Left ventricle myocardium inferior (tissue), 1 donor: ENCODE measurements around the gene ZNF423. TPM values are rescaled to one million over a fixed set of nuclear protein-coding genes. Genes with fewer than 3 reads are reported as not detected.

ENCODE experiments used
- DNase-seq: peaks from one replicate; pipeline ENCODE4 v3.0.0-alpha.2; 2020
- H3K27ac ChIP-seq: fragments of 200-600 bp; replicated peaks from 2 replicates; pipeline ENCODE4 v1.8.0; 2021
- H3K27me3 ChIP-seq: fragments of 200-600 bp; 2 replicates; pipeline ENCODE4 v1.8.0; 2021; ENCODE audit warnings: low read depth
- H3K36me3 ChIP-seq: fragments of 200-600 bp; 2 replicates; pipeline ENCODE4 v1.8.0; 2021
- H3K4me1 ChIP-seq: fragments of 200-600 bp; 2 replicates; pipeline ENCODE4 v1.8.0; 2021
- H3K4me3 ChIP-seq: fragments of 200-600 bp; 2 replicates; pipeline ENCODE4 v1.8.0; 2021; ENCODE audit warnings: mild to moderate bottlenecking, moderate library complexity
- H3K9me3 ChIP-seq: fragments of 200-600 bp; replicated peaks from 2 replicates; pipeline ENCODE4 v1.8.0; 2021
- intact Hi-C: fragments of 100-400 bp; cut with micrococcal nuclease; formaldehyde crosslinking; loops from one replicate; pipeline ENCODE4 v1.11.0; 2022
- total RNA-seq: library from RNA; stranded (reverse); fragmentation: NEBNext Ultra II Directional; extraction: Animal tissue kit (Norgen Biotek cat#: 25700); gene quantifications from one replicate; pipeline ENCODE4 v1.2.1, GENCODE V29; 2021
- TF ChIP-seq, protein P1 (sequence below): fragments of 200-600 bp; IDR thresholded peaks from 2 replicates; pipeline ENCODE4 v1.8.0; 2021; ENCODE audit warnings: antibody characterized with exemption, mild to moderate bottlenecking, borderline replicate concordance
- donor health status: DM: no; HTN: yes; CAD: no; lungs with severe emphysema.

ZNF423 gene
- total RNA-seq, 1 donor from 2014 or later = 8.6 TPM

DNA sequence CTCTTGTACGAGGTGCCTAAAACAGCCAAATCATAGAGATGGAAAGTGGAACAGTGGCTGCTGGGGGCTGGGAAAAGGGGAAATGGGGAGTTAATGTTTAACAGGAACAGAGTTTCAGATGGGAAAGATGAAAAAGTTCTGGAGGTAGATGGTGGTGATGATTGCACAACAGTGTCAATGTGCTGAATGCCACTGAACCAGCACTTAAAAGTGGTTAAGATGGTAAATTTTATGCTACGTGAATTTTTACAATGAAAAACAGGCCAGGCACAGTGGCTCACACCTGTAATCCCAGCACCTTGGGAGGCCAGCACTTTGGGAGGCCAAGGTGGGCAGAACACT, 351.9 kb downstream of the ZNF423 start:
- TF ChIP-seq, protein P1, sequence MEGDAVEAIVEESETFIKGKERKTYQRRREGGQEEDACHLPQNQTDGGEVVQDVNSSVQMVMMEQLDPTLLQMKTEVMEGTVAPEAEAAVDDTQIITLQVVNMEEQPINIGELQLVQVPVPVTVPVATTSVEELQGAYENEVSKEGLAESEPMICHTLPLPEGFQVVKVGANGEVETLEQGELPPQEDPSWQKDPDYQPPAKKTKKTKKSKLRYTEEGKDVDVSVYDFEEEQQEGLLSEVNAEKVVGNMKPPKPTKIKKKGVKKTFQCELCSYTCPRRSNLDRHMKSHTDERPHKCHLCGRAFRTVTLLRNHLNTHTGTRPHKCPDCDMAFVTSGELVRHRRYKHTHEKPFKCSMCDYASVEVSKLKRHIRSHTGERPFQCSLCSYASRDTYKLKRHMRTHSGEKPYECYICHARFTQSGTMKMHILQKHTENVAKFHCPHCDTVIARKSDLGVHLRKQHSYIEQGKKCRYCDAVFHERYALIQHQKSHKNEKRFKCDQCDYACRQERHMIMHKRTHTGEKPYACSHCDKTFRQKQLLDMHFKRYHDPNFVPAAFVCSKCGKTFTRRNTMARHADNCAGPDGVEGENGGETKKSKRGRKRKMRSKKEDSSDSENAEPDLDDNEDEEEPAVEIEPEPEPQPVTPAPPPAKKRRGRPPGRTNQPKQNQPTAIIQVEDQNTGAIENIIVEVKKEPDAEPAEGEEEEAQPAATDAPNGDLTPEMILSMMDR = no peak
- H3K4me1 ChIP-seq = no peaks in the 10 kb centered on the region
- H3K4me3 ChIP-seq = no peak overlapping the region
- DNase-seq = no peak
- H3K27ac ChIP-seq = no peak overlapping the region
- H3K27me3 ChIP-seq = no peaks in the 10 kb centered on the region
- no peaks in the 10 kb centered on the region for H3K9me3 ChIP-seq
- intact Hi-C loops = loop anchor here (10.0 kb wide), 1 partner anchor 91 kb away; no protein-coding TSS in a partner anchor
- H3K36me3 ChIP-seq = no peaks in the 10 kb centered on the region

DNA sequence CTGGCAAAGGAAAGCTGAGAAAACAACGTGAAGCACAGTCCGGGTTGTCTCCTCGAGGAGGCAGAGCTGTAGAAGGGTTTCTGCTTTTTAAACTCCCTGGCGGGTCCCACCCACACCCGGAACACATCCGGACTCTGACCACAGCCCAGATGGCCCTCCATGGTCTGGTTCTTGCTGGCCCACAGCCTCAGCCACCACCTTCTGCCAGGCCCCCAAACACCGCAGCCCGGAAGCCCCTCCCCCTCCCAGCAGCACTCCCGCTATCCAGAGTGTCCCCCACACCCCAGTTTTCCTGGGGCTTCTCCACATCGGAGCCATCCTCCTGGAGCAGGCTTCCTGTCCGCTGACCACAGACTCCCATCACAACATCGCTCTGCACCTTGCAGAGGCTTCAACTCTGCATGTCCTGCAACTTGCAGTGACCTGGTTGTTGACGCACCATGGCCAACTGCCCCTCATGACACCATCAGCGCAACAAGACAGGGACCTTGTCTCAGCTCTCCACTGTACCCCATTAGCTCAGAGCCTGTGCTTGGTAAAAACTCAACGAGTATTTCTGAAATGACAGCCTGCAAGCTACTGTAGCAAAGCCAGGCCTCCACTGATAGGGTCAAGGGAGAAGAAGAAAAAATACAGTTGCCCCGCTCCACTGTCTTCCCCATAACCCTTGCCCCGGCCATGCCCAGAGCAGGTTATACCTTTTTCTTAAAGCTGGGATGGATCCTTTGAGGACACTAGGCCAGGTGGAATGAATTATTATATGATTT, 352.5 kb downstream of the ZNF423 start:
- intact Hi-C loops = loop anchor here (10.0 kb wide), 1 partner anchor 91 kb away; no protein-coding TSS in a partner anchor
- Histone ChIP-seq H3K4me1 (no peaks in the 10 kb centered on the region), H3K36me3 (no peaks in the 10 kb centered on the region), H3K27ac (no peak overlapping the region), H3K27me3 (no peaks in the 10 kb centered on the region), H3K9me3 (no peaks in the 10 kb centered on the region), H3K4me3 (no peak overlapping the region)
- no peak for DNase-seq
- TF ChIP-seq, protein P1 = no peak

DNA sequence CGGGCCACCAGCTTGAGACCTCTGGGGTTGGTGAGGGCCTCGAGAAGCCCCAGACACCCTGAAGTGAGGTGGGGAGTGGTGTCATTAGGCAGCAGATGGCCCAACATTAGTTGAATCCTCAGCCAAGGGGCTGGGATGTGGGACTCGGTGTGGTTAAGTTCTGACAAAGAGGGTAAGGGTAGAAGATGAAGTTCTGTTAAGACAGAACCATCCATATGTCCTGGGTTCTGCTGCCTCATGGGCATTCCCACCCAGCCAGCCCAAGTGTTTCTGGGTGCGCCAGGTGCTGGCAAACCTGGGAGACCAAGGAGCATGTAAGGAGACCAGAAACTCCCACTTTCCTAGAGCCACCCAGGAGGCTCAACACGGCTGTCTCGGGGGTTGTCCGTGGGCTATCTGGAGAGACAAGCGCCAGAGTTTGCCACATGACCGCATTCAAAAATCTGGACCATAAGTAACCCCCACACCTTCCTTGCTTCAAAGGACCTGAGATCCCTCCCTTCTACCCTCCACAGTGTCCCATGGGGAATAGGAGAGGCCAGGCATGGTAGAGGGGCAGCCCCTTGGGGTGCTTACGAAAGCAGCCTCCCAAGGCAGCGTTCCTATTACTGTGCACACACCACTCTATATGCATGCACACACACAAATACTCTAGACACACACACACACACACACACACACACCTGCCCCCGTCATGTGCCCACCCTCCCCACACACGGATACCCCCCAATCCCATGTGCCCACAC, 353.6 kb downstream of the ZNF423 start:
- TF ChIP-seq, protein P1 = no peak
- H3K36me3 ChIP-seq = no peaks in the 10 kb centered on the region
- no peaks in the 10 kb centered on the region for H3K4me1 ChIP-seq
- no peaks in the 10 kb centered on the region for H3K9me3 ChIP-seq
- no peak overlapping the region for H3K4me3 ChIP-seq
- no peak for DNase-seq
- H3K27ac ChIP-seq = no peak overlapping the region
- intact Hi-C loops = loop anchor here (10.0 kb wide), 1 partner anchor 92 kb away; no protein-coding TSS in a partner anchor
- H3K27me3 ChIP-seq = peaks cover 8% of the 10 kb centered on the region

DNA sequence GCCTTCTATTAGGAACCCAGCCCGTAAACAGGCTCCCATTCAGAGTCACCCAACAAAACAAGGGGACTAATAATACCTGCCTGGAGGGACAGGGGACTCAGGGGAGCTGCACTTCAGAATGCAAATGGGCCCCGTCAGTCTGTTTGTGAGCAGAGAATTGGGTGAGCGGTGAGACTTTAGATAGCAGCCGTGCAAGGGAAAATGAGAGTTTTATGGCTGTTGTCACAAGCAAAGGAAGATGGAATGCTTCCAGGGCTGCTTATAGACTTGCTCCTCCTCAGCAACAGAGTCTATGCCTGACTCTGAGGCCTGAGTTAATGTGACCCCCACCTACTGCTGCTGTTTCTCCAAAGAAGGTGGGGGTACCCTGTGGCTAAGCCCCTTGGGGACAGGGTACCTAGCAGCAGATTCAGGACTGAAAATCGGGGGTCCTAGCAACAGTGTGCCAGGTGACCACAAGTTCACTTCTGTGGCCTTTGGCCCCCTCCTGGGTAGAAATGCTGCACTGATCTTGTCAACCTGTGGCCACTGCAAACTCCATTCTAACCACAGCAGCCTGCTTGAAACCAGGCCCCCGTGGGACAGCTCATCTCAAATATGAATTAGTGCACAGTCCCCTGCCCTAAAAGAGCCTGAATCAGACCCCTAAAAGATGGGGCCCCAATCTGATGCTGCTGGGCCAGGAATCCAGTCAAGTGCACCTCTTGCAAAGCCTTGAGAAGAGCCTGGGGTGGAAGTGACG, 355.9 kb downstream of the ZNF423 start:
- Histone ChIP-seq H3K9me3 (no peaks in the 10 kb centered on the region), H3K27me3 (peaks cover 8% of the 10 kb centered on the region), H3K27ac (no peak overlapping the region), H3K36me3 (no peaks in the 10 kb centered on the region), H3K4me3 (no peak overlapping the region), H3K4me1 (no peaks in the 10 kb centered on the region)
- TF ChIP-seq, protein P1 = no peak
- DNase-seq = no peak
- intact Hi-C loops = loop anchor here (10.0 kb wide), 1 partner anchor 95 kb away; no protein-coding TSS in a partner anchor

DNA sequence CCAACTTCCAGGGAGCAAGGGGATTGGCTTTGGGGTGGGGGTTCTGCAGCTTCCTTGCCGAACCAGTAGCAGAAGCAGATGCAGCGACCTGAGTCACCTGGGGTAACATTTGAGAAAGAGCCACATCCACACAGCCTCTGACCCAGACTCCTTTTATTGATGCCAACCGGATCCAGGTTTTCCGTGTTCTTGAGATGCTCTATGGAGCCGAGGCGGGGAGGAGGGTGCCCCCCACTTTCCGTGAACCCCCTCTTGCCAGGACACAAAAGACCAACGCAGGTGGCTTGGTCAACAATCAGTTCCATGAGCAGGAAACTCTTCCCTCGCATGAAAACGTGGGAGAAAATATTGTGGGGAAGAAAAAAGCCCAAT, 356.5 kb downstream of the ZNF423 start:
- H3K4me3 ChIP-seq = no peak overlapping the region
- H3K36me3 ChIP-seq = no peaks in the 10 kb centered on the region
- H3K27ac ChIP-seq = no peak overlapping the region
- H3K4me1 ChIP-seq = no peaks in the 10 kb centered on the region
- no peak for DNase-seq
- peaks cover 8% of the 10 kb centered on the region for H3K27me3 ChIP-seq
- intact Hi-C loops = no loop called here
- TF ChIP-seq, protein P1 = no peak
- H3K9me3 ChIP-seq = no peaks in the 10 kb centered on the region
